Measurements from ENCODE around the gene SLC18A3. TPM values are rescaled to one million over a fixed set of nuclear protein-coding genes. Genes with fewer than 3 reads are reported as not detected.
A peak's percentile ranks its signal among the peaks of the same experiment; 100 is the strongest.

The SLC18A3 gene
- total RNA-seq, 4 donors from 2014 or later, result 0.27 to 1.5 TPM; not detected in 2

DNA sequence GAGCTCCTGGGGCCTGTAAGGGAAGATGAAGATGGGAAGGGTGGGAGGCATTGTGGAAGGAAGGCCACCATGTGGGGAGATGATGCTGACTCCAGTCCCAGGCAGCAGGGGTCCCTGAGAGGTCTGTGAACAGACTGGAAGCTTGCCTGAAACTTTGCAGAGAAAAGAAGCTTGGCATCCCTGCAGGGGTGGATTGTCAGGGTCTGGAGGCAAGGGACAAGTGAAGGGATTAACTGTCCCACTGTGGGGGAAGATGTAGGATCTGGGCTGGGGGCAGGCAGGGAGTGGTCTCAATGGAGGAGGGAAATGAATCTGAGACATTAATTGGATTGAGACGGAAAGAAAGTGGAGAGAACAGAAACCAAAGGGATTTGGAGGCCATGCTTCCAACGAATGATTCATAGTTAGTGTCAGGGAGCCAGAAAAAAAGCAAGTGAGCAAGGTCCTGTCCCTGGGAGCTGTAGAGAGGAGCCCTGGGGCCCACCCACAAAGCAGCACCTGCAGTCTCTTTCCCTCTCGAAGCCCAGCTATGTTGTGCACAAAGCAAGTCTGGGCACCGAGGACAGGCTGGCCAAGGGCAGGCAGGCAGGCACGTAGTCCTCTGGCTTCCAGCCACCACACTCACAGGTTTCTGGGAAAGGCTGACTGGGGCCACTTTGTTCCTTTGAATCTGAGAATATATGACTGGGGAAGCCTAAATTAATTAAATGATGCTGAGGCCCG is 4.7 kb upstream of the SLC18A3 start:
- no peak for DNase-seq
- H3K27me3 ChIP-seq, result peaks cover 57% of the 10 kb centered on the region
- in situ Hi-C loops (cut with MboI; ENCODE audit: low pct_ligation_motif_present in 1 of 4, low pct_unique_long_range_greater_than_20kb in 1 of 4, low sequenced_read_pairs in 3 of 4), result no loop called here
- H3K4me3 ChIP-seq, result no peak overlapping the region
- TF ChIP-seq, protein P1, sequence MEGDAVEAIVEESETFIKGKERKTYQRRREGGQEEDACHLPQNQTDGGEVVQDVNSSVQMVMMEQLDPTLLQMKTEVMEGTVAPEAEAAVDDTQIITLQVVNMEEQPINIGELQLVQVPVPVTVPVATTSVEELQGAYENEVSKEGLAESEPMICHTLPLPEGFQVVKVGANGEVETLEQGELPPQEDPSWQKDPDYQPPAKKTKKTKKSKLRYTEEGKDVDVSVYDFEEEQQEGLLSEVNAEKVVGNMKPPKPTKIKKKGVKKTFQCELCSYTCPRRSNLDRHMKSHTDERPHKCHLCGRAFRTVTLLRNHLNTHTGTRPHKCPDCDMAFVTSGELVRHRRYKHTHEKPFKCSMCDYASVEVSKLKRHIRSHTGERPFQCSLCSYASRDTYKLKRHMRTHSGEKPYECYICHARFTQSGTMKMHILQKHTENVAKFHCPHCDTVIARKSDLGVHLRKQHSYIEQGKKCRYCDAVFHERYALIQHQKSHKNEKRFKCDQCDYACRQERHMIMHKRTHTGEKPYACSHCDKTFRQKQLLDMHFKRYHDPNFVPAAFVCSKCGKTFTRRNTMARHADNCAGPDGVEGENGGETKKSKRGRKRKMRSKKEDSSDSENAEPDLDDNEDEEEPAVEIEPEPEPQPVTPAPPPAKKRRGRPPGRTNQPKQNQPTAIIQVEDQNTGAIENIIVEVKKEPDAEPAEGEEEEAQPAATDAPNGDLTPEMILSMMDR (IDR thresholded peaks at IDR 0.05), result no peak
- TF ChIP-seq POLR2AphosphoS5 (IDR thresholded peaks at IDR 0.05) (no peak), EP300 (IDR thresholded peaks at IDR 0.05; ENCODE audit: low read depth) (no peak), POLR2A (IDR thresholded peaks at IDR 0.05) (no peak)
- H3K36me3 ChIP-seq, result no peaks in the 10 kb centered on the region
- H3K27ac ChIP-seq, result no peak overlapping the region
- peaks cover 0 to 10% (median 7%) of the 10 kb centered on the region in 4 donors for H3K4me1 ChIP-seq
- 71 to 85% methylated on average over 2 to 6 of the region's 6 CpGs for WGBS, 2 donors (ENCODE audit: low coverage in 1 of 2)
- no peaks in the 10 kb centered on the region for H3K9me3 ChIP-seq
- intact Hi-C loops (cut with DNase I; ENCODE audit: low total_unique reads), result no loop called here

DNA sequence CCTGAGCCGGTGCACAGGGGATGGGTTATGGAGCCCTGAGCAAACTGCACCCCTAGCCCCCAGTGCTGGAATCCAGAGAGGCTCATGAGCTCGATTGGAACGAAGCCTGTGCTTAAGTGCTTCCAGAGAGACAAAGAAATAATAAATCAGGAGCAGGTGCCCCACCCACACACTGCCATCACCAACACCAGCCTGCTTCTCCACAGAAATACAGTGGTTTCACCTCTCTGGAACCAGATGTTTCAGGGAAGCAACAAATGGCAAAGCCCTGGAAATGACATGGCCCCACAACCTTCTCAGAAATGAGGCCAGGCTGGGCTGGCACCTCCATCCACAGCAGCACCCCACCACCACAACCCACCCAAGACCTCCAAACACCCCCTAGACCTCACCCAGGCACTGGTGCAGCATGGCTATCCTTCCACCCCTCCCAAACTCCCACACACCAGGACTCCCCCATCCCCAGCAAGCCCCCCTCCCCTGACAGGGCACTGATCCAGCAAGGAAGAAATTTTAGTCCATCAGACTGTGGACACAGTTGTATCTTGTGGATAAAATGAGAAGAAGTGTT is 4.1 kb upstream of the SLC18A3 start:
- Histone ChIP-seq H3K9me3 (no peaks in the 10 kb centered on the region), H3K4me1 (peaks cover 0 to 17% (median 9%) of the 10 kb centered on the region in 4 donors), H3K27ac (no peak overlapping the region), H3K36me3 (no peaks in the 10 kb centered on the region), H3K4me3 (no peak overlapping the region), H3K27me3 (peaks cover 64% of the 10 kb centered on the region)
- TF ChIP-seq, protein P1 (IDR thresholded peaks at IDR 0.05), result no peak
- no peak for TF ChIP-seq EP300 (IDR thresholded peaks at IDR 0.05; ENCODE audit: low read depth)
- no peak for DNase-seq
- intact Hi-C loops (cut with DNase I; ENCODE audit: low total_unique reads), result no loop called here
- in situ Hi-C loops (cut with MboI; ENCODE audit: low pct_ligation_motif_present in 1 of 4, low pct_unique_long_range_greater_than_20kb in 1 of 4, low sequenced_read_pairs in 3 of 4), result no loop called here
- 42% methylated on average over 3 of the region's 3 CpGs; no CpG with 5 or more reads in 1 of the 2 donors for WGBS, 2 donors (ENCODE audit: low coverage in 1 of 2)

DNA sequence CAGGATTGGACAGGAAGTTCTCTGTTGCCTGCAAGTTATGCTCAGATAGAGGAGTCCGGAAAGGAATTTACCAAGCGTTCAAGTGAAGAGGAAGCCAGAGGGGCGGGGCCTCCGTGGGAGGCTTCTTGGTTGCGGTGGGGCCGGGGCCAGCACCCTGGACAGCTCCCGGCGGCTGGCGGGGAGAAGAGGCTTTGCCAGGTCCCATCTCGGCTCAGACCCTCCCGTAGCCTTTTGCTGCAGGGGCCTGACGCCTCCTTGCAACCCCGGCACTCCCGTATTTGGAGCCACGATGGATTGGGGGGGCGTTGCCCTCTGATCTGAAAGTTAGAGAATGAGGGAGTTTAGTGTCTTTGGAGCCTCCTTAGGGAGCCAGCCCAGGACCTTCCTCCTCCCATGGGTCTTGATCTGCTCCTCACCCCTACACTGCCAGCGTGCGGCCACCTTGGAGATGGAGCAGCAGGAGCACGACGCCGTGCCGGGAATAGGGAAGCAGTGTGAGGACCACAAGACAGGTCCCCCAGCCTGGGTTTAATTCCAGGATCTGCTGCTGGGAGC is 3.1 kb upstream of the SLC18A3 start:
- DNase-seq, result peak; percentile 39
- 3 to 4% methylated on average over 9 to 22 of the region's 22 CpGs for WGBS, 2 donors (ENCODE audit: low coverage in 1 of 2)

More for the DNA sequence above, 3.1 kb upstream of the SLC18A3 start:
- Histone ChIP-seq H3K27me3 (peaks cover 70% of the 10 kb centered on the region), H3K4me3 (no peak overlapping the region), H3K27ac (no peak overlapping the region), H3K4me1 (peaks cover 0 to 19% (median 9%) of the 10 kb centered on the region in 4 donors), H3K9me3 (no peaks in the 10 kb centered on the region), H3K36me3 (no peaks in the 10 kb centered on the region)
- in situ Hi-C loops (cut with MboI; ENCODE audit: low pct_ligation_motif_present in 1 of 4, low pct_unique_long_range_greater_than_20kb in 1 of 4, low sequenced_read_pairs in 3 of 4) (no loop called here), intact Hi-C loops (cut with DNase I; ENCODE audit: low total_unique reads) (no loop called here)
- TF ChIP-seq EP300 (IDR thresholded peaks at IDR 0.05; ENCODE audit: low read depth) (no peak), POLR2A (IDR thresholded peaks at IDR 0.05) (no peak), POLR2AphosphoS5 (IDR thresholded peaks at IDR 0.05) (no peak)
- TF ChIP-seq, protein P1 (IDR thresholded peaks at IDR 0.05), result no peak

All from transverse colon (tissue), 4 donors.